Stimulated activated CD8-positive, alpha-beta memory T cell treated with anti-CD3 and anti-CD28 coated beads, Interleukin-2, amount 100 ng/mL, for 1 hour (primary cell): ENCODE results near the gene MAGOH.

ENCODE experiments used
- DNase-seq, 2 donors: peaks; one replicate each; pipeline ENCODE4 v3.0.0-alpha.2; 2020; ENCODE audit warnings: low read depth in 2 of 2

Gene MAGOH

GRCh38 chr1:53270873-53271272 lies 32.6 kb upstream of the MAGOH start:
- no peak for DNase-seq

GRCh38 chr1:53270107-53270506 lies 31.8 kb upstream of the MAGOH start:
- no peak for DNase-seq

- no peak for DNase-seq
Observed at GRCh38 chr1:53267761-53268160, 29.4 kb upstream of the MAGOH start.

- no peak for DNase-seq
Observed at GRCh38 chr1:53266038-53266437, 27.7 kb upstream of the MAGOH start.

GRCh38 chr1:53265581-53265980 lies 27.3 kb upstream of the MAGOH start:
- DNase-seq = no peak

- no peak for DNase-seq
Observed at GRCh38 chr1:53264048-53264447, 25.7 kb upstream of the MAGOH start.

- no peak for DNase-seq
Observed at GRCh38 chr1:53262000-53262399, 23.7 kb upstream of the MAGOH start.

GRCh38 chr1:53260631-53261247 lies 22.4 kb upstream of the MAGOH start:
- no peak for DNase-seq

GRCh38 chr1:53259932-53260331 lies 21.6 kb upstream of the MAGOH start:
- no peak for DNase-seq

GRCh38 chr1:53258216-53258615 lies 19.9 kb upstream of the MAGOH start:
- no peak for DNase-seq

GRCh38 chr1:53257454-53258081 lies 19.2 kb upstream of the MAGOH start:
- DNase-seq = no peak

GRCh38 chr1:53256511-53257453 lies 18.5 kb upstream of the MAGOH start:
- DNase-seq = no peak

- no peak for DNase-seq
Observed at GRCh38 chr1:53255031-53255430, 16.7 kb upstream of the MAGOH start.

- no peak for DNase-seq
Observed at GRCh38 chr1:53254011-53254640, 15.8 kb upstream of the MAGOH start.

GRCh38 chr1:53250325-53250724 lies 12.0 kb upstream of the MAGOH start:
- DNase-seq = no peak

- DNase-seq = no peak
Observed at GRCh38 chr1:53249706-53250105, 11.4 kb upstream of the MAGOH start.

- DNase-seq = no peak
Observed at GRCh38 chr1:53246261-53247134, 8.2 kb upstream of the MAGOH start.

GRCh38 chr1:53244141-53244540 lies 5.8 kb upstream of the MAGOH start:
- no peak for DNase-seq

- DNase-seq = no peak
Observed at GRCh38 chr1:53242381-53242780, 4.1 kb upstream of the MAGOH start.

GRCh38 chr1:53241828-53242227 lies 3.5 kb upstream of the MAGOH start:
- no peak for DNase-seq

- DNase-seq = no peak
Observed at GRCh38 chr1:53237638-53238037, 680 bp downstream of the MAGOH start.
